Frontal cortex (tissue), 4 donors: ENCODE measurements around the gene TMEM150C. TPM values are rescaled to one million over a fixed set of nuclear protein-coding genes. Genes with fewer than 3 reads are reported as not detected.

Experiments used
- DNase-seq, 2 donors: peaks; one replicate each; pipeline ENCODE4 v3.0.0; 2012; ENCODE audit warnings: low spot score in 2 of 2
- FAIRE-seq: peaks from 2 replicates; lab custom pipeline; 2012; peaks lifted over from hg19 to GRCh38; lab: Jason Lieb, UNC
- total RNA-seq: library from RNA; depleted of rRNA; stranded (reverse); fragments of >200 nt; gene quantifications from one replicate; pipeline ENCODE4 v1.2.3, GENCODE V29; 2014
- donor health status: control.
- donor health status: control.
- donor health status: control.

TMEM150C gene
- total RNA-seq, 1 donor from 2014 or later: 74.2 TPM

DNA sequence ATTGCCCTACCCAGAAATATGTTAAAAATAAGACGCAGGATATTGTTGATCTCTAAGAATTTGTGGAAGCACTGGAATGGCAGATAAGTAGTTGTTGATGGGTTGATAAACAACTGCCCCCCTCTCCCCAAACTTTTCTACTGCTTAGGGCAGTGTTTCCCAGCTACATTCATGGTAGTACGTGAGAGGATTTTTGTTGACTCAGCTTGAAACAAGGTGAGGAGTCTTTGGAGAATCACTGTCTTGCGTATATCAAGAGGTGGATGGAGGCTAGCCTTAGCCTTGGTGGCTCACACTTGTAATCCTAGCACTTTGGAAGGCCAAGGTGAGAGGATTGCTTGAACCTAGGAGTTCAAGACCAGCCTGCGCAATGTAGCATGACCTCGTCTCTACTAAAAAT, 125.7 kb downstream of the TMEM150C start:
- no peak for FAIRE-seq
- no peak for DNase-seq

DNA sequence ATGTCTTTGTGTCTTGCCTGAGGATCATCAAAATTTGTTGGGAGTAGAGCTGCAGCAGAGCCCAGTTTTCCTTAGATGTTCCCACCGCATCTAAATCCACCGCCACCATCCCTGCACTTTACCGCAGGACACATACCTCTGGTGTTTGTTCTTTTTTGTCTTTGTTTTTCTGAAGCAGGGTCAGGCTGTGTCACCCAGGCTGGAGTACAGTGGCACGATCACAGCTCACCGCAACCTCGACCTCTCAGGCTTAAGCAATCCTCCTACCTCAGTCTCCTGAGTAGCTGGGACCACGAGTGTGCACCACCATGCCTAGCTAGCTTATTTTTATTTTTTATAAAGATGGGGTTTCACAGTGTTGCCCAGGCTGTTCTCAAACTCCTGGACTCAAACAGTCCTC, 126.8 kb downstream of the TMEM150C start:
- FAIRE-seq (no peak), DNase-seq (no peak)

DNA sequence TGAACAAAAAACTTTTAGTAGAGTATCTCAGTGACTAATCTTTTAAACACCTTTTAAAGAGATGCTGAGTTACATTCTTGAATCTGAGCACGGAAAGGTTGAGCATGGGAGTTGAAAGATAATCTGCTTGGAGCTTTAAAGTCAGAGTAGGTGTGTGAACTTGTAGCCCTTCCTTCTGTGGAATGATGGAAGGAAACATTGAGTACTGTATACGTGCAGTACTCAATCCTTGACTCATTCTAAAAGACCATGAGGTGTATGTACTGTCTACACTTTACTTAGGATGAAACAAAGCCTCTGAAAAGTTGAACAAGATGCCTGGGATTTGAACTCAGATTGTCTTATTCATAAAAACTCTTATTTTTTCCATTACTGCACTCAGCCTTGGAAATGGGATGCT, 128.0 kb downstream of the TMEM150C start:
- DNase-seq (no peak), FAIRE-seq (no peak)

Other genes starting within 250 kb of the TMEM150C start
- gene HNRNPD, start 188.0 kb downstream of the TMEM150C start, total RNA-seq: 49.3 TPM
- 314 TPM for gene HNRNPDL, start 131.5 kb downstream of the TMEM150C start, total RNA-seq
- 108 TPM for gene ENOPH1, start 131.4 kb downstream of the TMEM150C start, total RNA-seq
- 254 TPM for gene SCD5, start 236.8 kb upstream of the TMEM150C start, total RNA-seq